Fibroblast of mammary gland (primary cell): ENCODE data around the gene GLB1L3.
"Not testable (repeated sequence)": the region's sequence is repeated elsewhere in the genome, so short reads cannot be mapped to it uniquely, and the experiment has no call there.

ENCODE experiments used
- DNase-seq: peaks from one replicate; pipeline ENCODE4 v3.0.0-alpha.2; 2010; ENCODE audit warnings: low read depth
- H3K4me3 ChIP-seq: 2 replicates; pipeline ENCODE4 v1.5.1; 2011; ENCODE audit warnings: low read depth, mild to moderate bottlenecking, low read length, moderate library complexity; ENCODE audit not compliant: control insufficient read depth
- CTCF ChIP-seq: conservative IDR thresholded peaks from 2 replicates; pipeline ENCODE4 v1.5.1; 2011; ENCODE audit warnings: low read depth, low read length, inconsistent platforms; ENCODE audit not compliant: control insufficient read depth, insufficient read depth

GLB1L3 gene

GRCh38 chr11:134341805-134342571, 65.8 kb downstream of the GLB1L3 start:
- TF ChIP-seq CTCF, result no peak
- no peak overlapping the region for H3K4me3 ChIP-seq
- DNase-seq, result no peak

GRCh38 chr11:134342572-134343340, 66.6 kb downstream of the GLB1L3 start:
- DNase-seq, result no peak
- TF ChIP-seq CTCF, result no peak
- no peak overlapping the region for H3K4me3 ChIP-seq

- TF ChIP-seq CTCF, result no peak
- no peak overlapping the region for H3K4me3 ChIP-seq
- DNase-seq, result no peak
These were observed 67.5 kb downstream of the GLB1L3 start for GRCh38 chr11:134343646-134344045.

- not testable (repeated sequence) for DNase-seq, H3K4me3 ChIP-seq
These were observed 68.5 kb downstream of the GLB1L3 start for GRCh38 chr11:134344497-134345236.

- no peak overlapping the region for H3K4me3 ChIP-seq
- no peak for TF ChIP-seq CTCF
- DNase-seq, result no peak
These were observed 69.0 kb downstream of the GLB1L3 start for GRCh38 chr11:134345237-134345550.

GRCh38 chr11:134346101-134346975, 70.2 kb downstream of the GLB1L3 start:
- no peak for TF ChIP-seq CTCF
- H3K4me3 ChIP-seq, result no peak overlapping the region
- no peak for DNase-seq
